Hepatocyte (in vitro differentiated cells): ENCODE measurements around the gene OTULIN.

Source experiments
- CTCF ChIP-seq: fragments of 200-600 bp; sonication (generic); IDR thresholded peaks from 2 replicates; pipeline ENCODE4 v1.5.1; 2016; ENCODE audit warnings: antibody characterized with exemption, mild to moderate bottlenecking; ENCODE audit not compliant: poor library complexity
- EZH2 ChIP-seq: fragments of 200-600 bp; sonication (generic); IDR thresholded peaks from 2 replicates; pipeline ENCODE4 v1.6.1; 2016; ENCODE audit warnings: antibody characterized with exemption, mild to moderate bottlenecking, borderline replicate concordance
- EZH2phosphoT487 ChIP-seq: fragments of 200-600 bp; sonication (generic); IDR thresholded peaks from one replicate; pipeline ENCODE4 v1.6.1; 2018; ENCODE audit warnings: antibody characterized with exemption, mild to moderate bottlenecking, low read depth, moderate library complexity; ENCODE audit not compliant: unreplicated experiment, severe bottlenecking

GRCh38 chr5:14663734-14664269 is 716 bp upstream of the OTULIN start:
- TF ChIP-seq CTCF: no peak
- TF ChIP-seq EZH2: no peak
- TF ChIP-seq EZH2phosphoT487: no peak
